Right lobe of liver (tissue), 6 donors: ENCODE results near the gene NYAP1. TPM values are rescaled to one million over a fixed set of nuclear protein-coding genes. Genes with fewer than 3 reads are reported as not detected.

ENCODE experiments used
- ATAC-seq, 4 donors: fragments of 200-7000 bp; cut with Tn5 transposase; one replicate each; pipeline ENCODE4 v1.9.1; 2020; ENCODE audit warnings: mild to moderate bottlenecking in 4 of 4, moderate library complexity in 4 of 4
- DNase-seq, 3 donors: peaks; one replicate each; pipeline ENCODE4 v3.0.0-alpha.2; 2020
- H3K27ac ChIP-seq, 3 donors: fragments of 200-600 bp; one replicate each; pipeline ENCODE4 v1.8.0; 2022
- H3K27me3 ChIP-seq, 2 donors: fragments of 200-600 bp; one replicate each; pipeline ENCODE4 v1.8.0; 2022
- H3K36me3 ChIP-seq, 4 donors: fragments of 200-600 bp; sonication (generic) in 1 of 4; one replicate each; pipeline versions ENCODE4 v1.5.1 to v1.8.0; 2017 to 2022; ENCODE audit warnings: control low read depth in 1 of 4
- H3K4me1 ChIP-seq, 4 donors: fragments of 200-600 bp; sonication (generic) in 1 of 4; one replicate each; pipeline versions ENCODE4 v1.5.1 to v1.8.0; 2017 to 2022; ENCODE audit warnings: control low read depth in 1 of 4
- H3K4me3 ChIP-seq, 3 donors: fragments of 200-600 bp; one replicate each; pipeline ENCODE4 v1.8.0; 2022
- H3K9me3 ChIP-seq, 4 donors: fragments of 200-600 bp; sonication (generic) in 1 of 4; one replicate each; pipeline versions ENCODE4 v1.5.1 to v1.8.0; 2017 to 2022; ENCODE audit warnings: control low read depth in 1 of 4
- POLR2A ChIP-seq: fragments of 450-650 bp; IDR thresholded peaks from one replicate; pipeline ENCODE4 v1.6.1; 2017; ENCODE audit warnings: antibody characterized with exemption, mild to moderate bottlenecking
- WGBS: methylation state at CpG from one replicate; pipeline ENCODE4 v1.1.6; 2018; ENCODE audit warnings: low coverage, low lambda C conversion rate; ENCODE audit not compliant: insufficient coverage; ENCODE audit errors: missing lambda C conversion rate; 5-methylcytosine and 5-hydroxymethylcytosine counted together
- intact Hi-C, 2 donors: fragments of 100-400 bp; cut with DNase I; formaldehyde crosslinking; loops; one replicate each; pipeline versions ENCODE4 v1.11.2 to v1.14.1; 2022
- total RNA-seq, 6 experiments: library from RNA; depleted of rRNA in 2 of 6; stranded (reverse); fragments of >200 nt in 2 of 6; fragmentation: NEBNext Ultra II Directional in 3 of 6; extraction: Animal tissue kit (Norgen Biotek cat#: 25700) in 3 of 6; gene quantifications; one replicate each; pipeline versions ENCODE4 v1.1.0 to v1.2.4, GENCODE V29; 2016 to 2023
- TF ChIP-seq, protein P1 (sequence below), 4 donors: fragments of 200-600 bp in 3 of 4; fragments of 450-650 bp in 1 of 4; IDR thresholded peaks; one replicate each; pipeline versions ENCODE4 v1.5.1 to v1.8.0; 2016 to 2022; ENCODE audit warnings: antibody characterized with exemption in 4 of 4, mild to moderate bottlenecking in 2 of 4
- donor health status: DM: no; HTN: yes; CAD: no.
- donor health status: DM: no; HTN: no; CAD: no.
- donor health status: DM: no; HTN: no; CAD: no.
- donor health status: DM: no; HTN: yes; CAD: no.
- donor health status: DM: no; HTN: yes; CAD: no.

The NYAP1 gene
- total RNA-seq, 6 experiments from 2014 or later = 0.06 to 0.74 (median 0.32) TPM

DNA sequence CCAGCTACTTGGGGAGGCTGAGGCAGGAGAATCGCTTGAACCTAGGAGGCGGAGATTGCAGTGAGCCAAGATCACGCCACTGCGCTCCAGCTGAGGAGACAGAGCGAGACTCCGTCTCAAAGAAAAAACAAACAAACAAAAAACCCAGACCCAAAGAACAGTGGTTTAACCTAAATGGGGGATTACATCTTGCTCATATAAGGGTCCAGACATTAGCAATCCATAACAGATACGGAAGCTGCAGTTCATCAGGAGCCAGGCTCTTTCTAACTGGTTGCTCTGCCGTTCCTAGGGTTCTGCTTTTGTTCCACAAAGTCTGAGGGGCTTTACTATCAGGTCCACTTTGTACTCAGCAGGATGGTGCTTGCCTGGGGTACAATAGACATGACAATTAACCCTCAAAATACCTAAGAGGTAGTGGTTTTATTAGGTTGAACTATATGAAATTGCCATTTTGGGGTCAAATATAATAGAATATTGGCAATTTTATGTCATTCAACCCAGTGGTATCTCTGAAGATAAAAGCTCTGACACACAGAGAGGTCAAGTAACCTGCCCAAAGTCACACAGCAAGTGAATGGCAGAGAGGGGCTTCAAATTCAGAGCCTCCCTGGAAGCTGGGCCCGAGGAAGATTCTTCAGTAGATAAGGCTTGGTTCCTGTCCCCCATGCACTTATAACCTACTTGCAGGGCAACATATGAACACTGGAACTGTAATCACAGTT is 21.3 kb downstream of the NYAP1 start:
- Histone ChIP-seq H3K4me3 (no peak overlapping the region), H3K27ac (no peak overlapping the region), H3K27me3 (no peaks in the 10 kb centered on the region), H3K36me3 (no peaks in the 10 kb centered on the region), H3K4me1 (no peaks in the 10 kb centered on the region), H3K9me3 (no peaks in the 10 kb centered on the region)
- DNase-seq (no peak), ATAC-seq (no peak)
- intact Hi-C loops = no loop called here
- 88% methylated on average over 6 of the region's 9 CpGs for WGBS
- no peak for TF ChIP-seq POLR2A
- TF ChIP-seq, protein P1, sequence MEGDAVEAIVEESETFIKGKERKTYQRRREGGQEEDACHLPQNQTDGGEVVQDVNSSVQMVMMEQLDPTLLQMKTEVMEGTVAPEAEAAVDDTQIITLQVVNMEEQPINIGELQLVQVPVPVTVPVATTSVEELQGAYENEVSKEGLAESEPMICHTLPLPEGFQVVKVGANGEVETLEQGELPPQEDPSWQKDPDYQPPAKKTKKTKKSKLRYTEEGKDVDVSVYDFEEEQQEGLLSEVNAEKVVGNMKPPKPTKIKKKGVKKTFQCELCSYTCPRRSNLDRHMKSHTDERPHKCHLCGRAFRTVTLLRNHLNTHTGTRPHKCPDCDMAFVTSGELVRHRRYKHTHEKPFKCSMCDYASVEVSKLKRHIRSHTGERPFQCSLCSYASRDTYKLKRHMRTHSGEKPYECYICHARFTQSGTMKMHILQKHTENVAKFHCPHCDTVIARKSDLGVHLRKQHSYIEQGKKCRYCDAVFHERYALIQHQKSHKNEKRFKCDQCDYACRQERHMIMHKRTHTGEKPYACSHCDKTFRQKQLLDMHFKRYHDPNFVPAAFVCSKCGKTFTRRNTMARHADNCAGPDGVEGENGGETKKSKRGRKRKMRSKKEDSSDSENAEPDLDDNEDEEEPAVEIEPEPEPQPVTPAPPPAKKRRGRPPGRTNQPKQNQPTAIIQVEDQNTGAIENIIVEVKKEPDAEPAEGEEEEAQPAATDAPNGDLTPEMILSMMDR (IDR thresholded peaks at IDR 0.05) = no peak

DNA sequence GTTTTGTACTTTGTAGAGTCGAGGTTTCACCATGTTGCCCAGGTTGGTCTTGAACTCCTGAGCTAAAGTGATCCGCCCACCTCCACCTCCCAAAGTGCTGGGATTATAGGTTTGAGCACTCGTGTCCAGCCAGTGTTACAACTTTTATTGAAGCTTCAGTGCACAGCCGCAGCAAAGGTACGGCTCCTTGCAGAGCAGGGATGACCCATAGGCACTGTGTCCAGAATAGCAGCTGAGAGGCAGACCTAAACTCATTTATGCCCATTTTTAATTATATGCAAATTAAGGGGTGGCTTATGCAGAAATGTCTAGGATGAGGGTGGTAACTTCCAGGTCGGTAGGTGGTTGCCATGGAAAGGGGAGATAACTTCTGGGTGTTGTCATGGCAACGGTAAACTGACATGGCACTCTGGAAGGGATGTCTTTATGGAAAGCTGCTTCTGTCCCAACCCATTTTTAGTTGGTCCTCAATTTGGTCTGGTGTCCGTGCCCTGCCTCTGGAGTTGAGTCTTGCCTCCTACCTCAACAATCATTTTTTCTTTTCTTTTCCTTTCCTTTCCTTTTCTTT is 22.7 kb downstream of the NYAP1 start:
- ATAC-seq (no peak), DNase-seq (no peak)
- no peak overlapping the region for H3K4me3 ChIP-seq
- H3K9me3 ChIP-seq = no peaks in the 10 kb centered on the region
- no peak overlapping the region for H3K27ac ChIP-seq
- intact Hi-C loops = no loop called here
- no peaks in the 10 kb centered on the region for H3K4me1 ChIP-seq
- WGBS = 67% methylated on average over 7 of the region's 8 CpGs
- no peaks in the 10 kb centered on the region for H3K27me3 ChIP-seq
- TF ChIP-seq, protein P1 (IDR thresholded peaks at IDR 0.05) = no peak
- no peak for TF ChIP-seq POLR2A
- no peaks in the 10 kb centered on the region for H3K36me3 ChIP-seq

DNA sequence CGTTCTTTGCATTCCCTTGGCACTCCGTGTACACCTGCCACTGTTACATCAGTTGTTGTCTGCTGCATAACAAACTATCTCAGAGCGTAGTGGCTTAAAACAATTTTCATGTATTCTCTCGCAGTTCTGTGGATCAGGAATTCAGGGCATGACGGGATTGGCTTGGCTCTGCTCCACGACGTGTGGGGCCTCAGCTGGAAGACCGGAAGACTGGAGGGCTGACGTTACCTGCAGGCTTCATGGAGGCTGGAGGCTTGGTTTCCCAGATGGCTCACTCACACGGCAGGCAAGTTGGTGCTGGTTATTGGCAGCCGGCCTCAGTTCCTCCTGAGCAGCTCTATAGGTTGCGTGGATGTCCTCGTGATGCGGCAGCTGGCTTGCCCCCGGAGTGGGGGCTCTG is 25.5 kb downstream of the NYAP1 start:
- no peak for TF ChIP-seq POLR2A
- TF ChIP-seq, protein P1 (IDR thresholded peaks at IDR 0.05) = no peak
- intact Hi-C loops = no loop called here
- Histone ChIP-seq H3K27ac (no peak overlapping the region), H3K9me3 (no peaks in the 10 kb centered on the region), H3K4me1 (no peaks in the 10 kb centered on the region), H3K27me3 (no peaks in the 10 kb centered on the region), H3K4me3 (no peak overlapping the region), H3K36me3 (no peaks in the 10 kb centered on the region)
- WGBS = 53% methylated on average over 6 of the region's 15 CpGs
- ATAC-seq (no peak), DNase-seq (no peak)

DNA sequence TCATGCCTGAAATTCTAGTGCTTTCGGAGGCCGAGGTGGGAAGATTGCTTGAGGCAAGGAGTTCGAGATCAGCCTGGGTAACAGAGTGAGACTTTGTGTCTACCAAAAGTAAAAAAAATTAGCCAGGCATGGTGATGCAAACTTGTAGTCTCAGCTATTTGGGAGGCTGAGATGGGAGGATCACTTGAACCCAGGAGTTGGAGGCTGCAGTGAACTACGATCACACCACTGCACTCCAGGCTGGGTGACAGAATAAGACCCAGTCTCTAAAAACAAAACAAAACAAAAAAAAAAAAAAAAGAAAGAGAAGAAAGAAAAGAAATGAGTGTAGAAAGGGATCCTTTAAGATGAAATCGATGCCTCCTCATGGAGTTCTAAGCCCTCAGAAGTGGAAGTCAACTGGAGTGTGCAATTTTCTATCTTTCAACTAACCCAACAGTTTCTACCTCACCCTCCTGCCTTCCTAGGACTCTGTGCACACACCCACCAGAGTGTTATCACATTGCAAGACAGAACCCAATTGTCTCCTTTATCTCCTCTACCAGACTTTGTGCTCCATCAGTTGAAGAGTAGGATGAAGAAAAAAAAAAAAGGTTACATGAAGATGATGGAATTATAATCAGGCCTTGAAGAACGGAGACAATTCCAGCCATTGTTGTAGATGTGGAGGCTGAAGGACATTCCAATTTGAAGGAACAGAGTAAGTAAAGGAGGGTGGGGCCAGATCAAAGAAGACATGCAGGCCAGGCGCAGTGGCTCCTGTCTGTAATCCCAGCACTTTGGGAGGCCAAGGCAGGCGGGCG is 26.9 kb downstream of the NYAP1 start:
- Histone ChIP-seq H3K27ac (no peak overlapping the region), H3K27me3 (no peaks in the 10 kb centered on the region), H3K36me3 (no peaks in the 10 kb centered on the region), H3K4me1 (no peaks in the 10 kb centered on the region), H3K4me3 (no peak overlapping the region), H3K9me3 (no peaks in the 10 kb centered on the region)
- WGBS = 89% methylated on average over 9 of the region's 9 CpGs
- intact Hi-C loops = no loop called here
- ATAC-seq (no peak), DNase-seq (no peak)
- TF ChIP-seq, protein P1 (IDR thresholded peaks at IDR 0.05) = no peak
